PC-3 (cell line): ENCODE data around the gene COASY.

Experiments
- EZH2 ChIP-seq: fragments of 300-600 bp; sonication (generic); IDR thresholded peaks from one replicate; pipeline ENCODE4 v1.6.1; 2017; ENCODE audit warnings: antibody characterized with exemption, mild to moderate bottlenecking, low read length; ENCODE audit not compliant: unreplicated experiment
- EZH2phosphoT487 ChIP-seq: fragments of 300-600 bp; sonication (generic); IDR thresholded peaks from 2 replicates; pipeline ENCODE4 v1.6.1; 2018; ENCODE audit warnings: mild to moderate bottlenecking, antibody characterized with exemption, low read length, borderline replicate concordance
- TF ChIP-seq, protein P1 (sequence below): fragments of 300-600 bp; sonication (generic); conservative IDR thresholded peaks from 2 replicates; pipeline ENCODE4 v1.5.1; 2017; ENCODE audit warnings: antibody characterized with exemption, low read depth, mild to moderate bottlenecking, low read length

DNA sequence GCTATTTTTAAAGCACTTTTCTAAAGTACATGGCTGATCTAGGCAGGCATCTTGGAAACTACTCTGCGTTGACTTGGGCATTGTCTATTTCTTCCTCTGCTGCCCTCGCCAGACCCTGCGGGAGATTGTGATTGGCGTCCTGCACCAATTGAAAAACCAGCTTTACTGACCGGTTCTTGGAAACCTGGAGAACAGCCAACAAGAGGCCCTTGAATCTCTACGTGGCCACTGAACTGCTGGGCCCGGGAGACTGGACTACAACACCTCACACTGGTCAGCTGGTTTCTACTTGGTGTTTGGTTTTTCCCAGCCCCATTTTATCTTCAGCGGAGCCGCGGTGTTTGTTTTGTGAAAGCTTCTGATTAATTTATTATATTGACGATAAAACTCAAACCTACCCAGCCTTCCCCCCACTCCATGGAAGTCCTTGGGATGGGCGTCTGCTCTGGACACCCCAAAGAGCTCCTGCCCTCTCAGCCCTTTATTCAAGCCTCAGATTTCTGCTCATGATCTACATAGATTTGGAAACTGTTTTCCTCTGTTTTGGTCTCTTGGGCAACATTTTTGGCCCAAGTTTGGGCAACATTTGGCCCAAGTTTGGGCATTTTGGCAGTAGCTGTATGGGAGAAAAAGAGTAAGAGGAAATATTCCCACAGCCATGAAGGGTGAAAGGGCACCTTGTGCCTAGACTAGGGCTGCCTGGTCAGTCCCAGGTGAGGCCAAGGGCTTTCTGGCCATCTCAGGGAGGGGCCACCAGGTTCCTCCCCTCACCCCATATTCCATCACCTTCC is 9.7 kb downstream of the COASY start:
- TF ChIP-seq, protein P1, sequence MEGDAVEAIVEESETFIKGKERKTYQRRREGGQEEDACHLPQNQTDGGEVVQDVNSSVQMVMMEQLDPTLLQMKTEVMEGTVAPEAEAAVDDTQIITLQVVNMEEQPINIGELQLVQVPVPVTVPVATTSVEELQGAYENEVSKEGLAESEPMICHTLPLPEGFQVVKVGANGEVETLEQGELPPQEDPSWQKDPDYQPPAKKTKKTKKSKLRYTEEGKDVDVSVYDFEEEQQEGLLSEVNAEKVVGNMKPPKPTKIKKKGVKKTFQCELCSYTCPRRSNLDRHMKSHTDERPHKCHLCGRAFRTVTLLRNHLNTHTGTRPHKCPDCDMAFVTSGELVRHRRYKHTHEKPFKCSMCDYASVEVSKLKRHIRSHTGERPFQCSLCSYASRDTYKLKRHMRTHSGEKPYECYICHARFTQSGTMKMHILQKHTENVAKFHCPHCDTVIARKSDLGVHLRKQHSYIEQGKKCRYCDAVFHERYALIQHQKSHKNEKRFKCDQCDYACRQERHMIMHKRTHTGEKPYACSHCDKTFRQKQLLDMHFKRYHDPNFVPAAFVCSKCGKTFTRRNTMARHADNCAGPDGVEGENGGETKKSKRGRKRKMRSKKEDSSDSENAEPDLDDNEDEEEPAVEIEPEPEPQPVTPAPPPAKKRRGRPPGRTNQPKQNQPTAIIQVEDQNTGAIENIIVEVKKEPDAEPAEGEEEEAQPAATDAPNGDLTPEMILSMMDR = no peak
- TF ChIP-seq EZH2 = no peak
- TF ChIP-seq EZH2phosphoT487 = no peak
